HUES64 (cell line): ENCODE measurements around the gene USP3.

ENCODE experiments used
- H3K27ac ChIP-seq: 2 replicates; pipeline ENCODE4 v1.7.0; 2013; ENCODE audit warnings: low read depth, low read length, inconsistent platforms
- H3K27me3 ChIP-seq: 2 replicates; pipeline ENCODE4 v1.6.1; 2013; ENCODE audit warnings: mild to moderate bottlenecking, low read length; ENCODE audit not compliant: insufficient read depth
- H3K36me3 ChIP-seq: 2 replicates; pipeline ENCODE4 v1.6.1; 2013; ENCODE audit warnings: mild to moderate bottlenecking, low read length; ENCODE audit not compliant: insufficient read depth
- H3K4me1 ChIP-seq: 2 replicates; pipeline ENCODE4 v1.6.1; 2013; ENCODE audit warnings: mild to moderate bottlenecking, low read length, moderate library complexity; ENCODE audit not compliant: insufficient read depth
- H3K4me3 ChIP-seq: 2 replicates; pipeline ENCODE4 v1.5.1; 2013; ENCODE audit warnings: mild to moderate bottlenecking, low read length, moderate library complexity
- H3K9ac ChIP-seq: 2 replicates; pipeline ENCODE4 v1.6.1; 2013; ENCODE audit warnings: mild to moderate bottlenecking, low read depth, low read length
- H3K9me3 ChIP-seq: 2 replicates; pipeline ENCODE4 v1.6.1; 2013; ENCODE audit warnings: low read depth, low read length; ENCODE audit not compliant: insufficient read depth
- WGBS: fragments of 150-250, 120-280 bp; methylation state at CpG from one replicate; pipeline ENCODE4 v1.1.7; 2013; ENCODE audit warnings: missing lambda C conversion rate; 5-methylcytosine and 5-hydroxymethylcytosine counted together

USP3 gene

GRCh38 chr15:63465104-63465503, 39.3 kb upstream of the USP3 start:
- H3K9me3 ChIP-seq: no peaks in the 10 kb centered on the region
- no peak overlapping the region for H3K4me3 ChIP-seq
- H3K27me3 ChIP-seq: peaks cover 18% of the 10 kb centered on the region
- peaks cover 7% of the 10 kb centered on the region; the same call in 1 of the 2 replicates for H3K4me1 ChIP-seq
- H3K36me3 ChIP-seq: no peaks in the 10 kb centered on the region
- H3K9ac ChIP-seq: no peak overlapping the region
- H3K27ac ChIP-seq: no peak overlapping the region

- Histone ChIP-seq H3K9ac (no peak overlapping the region), H3K27ac (no peak overlapping the region)
- 54% methylated on average over 8 of the region's 8 CpGs for WGBS
These were observed 37.8 kb upstream of the USP3 start for GRCh38 chr15:63466378-63467192.

DNA sequence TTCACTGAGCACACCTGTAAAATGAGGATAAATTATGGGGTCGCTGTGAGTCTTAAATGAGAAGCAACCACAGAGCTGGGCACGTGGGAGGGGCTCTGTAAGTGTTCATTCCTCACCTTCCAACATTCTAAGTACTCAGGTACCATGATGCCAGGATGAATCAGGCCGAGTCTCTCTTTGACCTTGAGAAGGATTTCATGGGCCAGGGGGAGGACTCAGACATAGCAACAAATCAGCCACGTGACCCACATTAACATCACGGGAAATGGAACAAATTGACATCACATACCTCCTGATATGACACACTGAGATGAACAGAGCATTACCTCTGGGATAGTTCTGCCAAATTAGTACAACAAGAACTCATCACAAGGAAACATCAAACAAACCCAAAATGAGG, 35.2 kb upstream of the USP3 start:
- Histone ChIP-seq H3K4me3 (no peak overlapping the region), H3K9ac (no peak overlapping the region), H3K27ac (no peak overlapping the region), H3K27me3 (no peaks in the 10 kb centered on the region), H3K36me3 (no peaks in the 10 kb centered on the region), H3K9me3 (no peaks in the 10 kb centered on the region), H3K4me1 (no peaks in the 10 kb centered on the region)
- 90% methylated on average over 5 of the region's 5 CpGs for WGBS

More at GRCh38 chr15:63466378-63467192, 37.8 kb upstream of the USP3 start:
- Histone ChIP-seq H3K27me3 (peaks cover 5% of the 10 kb centered on the region; the same call in 1 of the 2 replicates), H3K4me1 (no peaks in the 10 kb centered on the region; the same call in 1 of the 2 replicates), H3K9me3 (no peaks in the 10 kb centered on the region), H3K4me3 (no peak overlapping the region), H3K36me3 (no peaks in the 10 kb centered on the region)

- no peak overlapping the region for H3K4me3 ChIP-seq
- no peak overlapping the region for H3K9ac ChIP-seq
- no peaks in the 10 kb centered on the region for H3K27me3 ChIP-seq
- WGBS: 76% methylated on average over 2 of the region's 2 CpGs
- H3K36me3 ChIP-seq: no peaks in the 10 kb centered on the region
- H3K4me1 ChIP-seq: no peaks in the 10 kb centered on the region
- no peak overlapping the region for H3K27ac ChIP-seq
- H3K9me3 ChIP-seq: no peaks in the 10 kb centered on the region
These were observed 34.4 kb upstream of the USP3 start for GRCh38 chr15:63469984-63470383.

DNA sequence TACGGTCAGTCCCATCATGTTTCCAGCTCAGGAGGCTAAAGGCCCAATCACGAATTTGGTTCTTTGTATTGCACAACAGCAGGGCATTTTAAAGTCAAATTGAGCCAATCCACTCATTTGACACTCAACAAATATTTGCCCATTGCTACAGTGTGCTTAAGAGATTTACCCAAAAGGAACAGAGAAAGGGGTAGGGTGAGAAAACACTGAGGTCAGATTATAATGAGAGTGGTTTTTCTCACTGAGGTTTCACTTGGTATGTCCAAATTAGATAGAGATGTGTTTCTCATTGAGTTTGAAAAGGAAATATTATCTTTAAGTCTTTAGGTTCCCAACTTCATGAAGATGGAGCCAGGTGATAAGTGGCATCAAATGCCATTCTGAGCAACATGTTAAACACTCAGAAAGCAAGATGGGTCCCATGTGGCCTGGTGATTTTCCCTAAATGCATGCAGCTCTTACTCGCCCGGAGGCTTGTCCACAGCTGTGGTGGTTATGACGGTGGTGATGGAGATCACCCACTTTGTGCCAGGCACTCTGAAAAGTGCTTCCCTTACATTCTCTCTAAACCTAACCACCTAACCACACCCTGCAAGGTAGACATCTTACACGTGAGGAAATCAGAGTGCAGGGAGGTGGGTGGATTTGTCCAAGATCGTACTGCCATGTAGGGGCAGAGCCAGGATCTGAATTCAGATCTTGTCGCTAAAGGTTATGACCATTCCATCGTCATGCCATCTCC, 31.2 kb upstream of the USP3 start:
- no peak overlapping the region for H3K4me3 ChIP-seq
- H3K36me3 ChIP-seq: no peaks in the 10 kb centered on the region
- 90% methylated on average over 9 of the region's 9 CpGs for WGBS
- no peak overlapping the region for H3K9ac ChIP-seq
- H3K27me3 ChIP-seq: no peaks in the 10 kb centered on the region
- H3K9me3 ChIP-seq: no peaks in the 10 kb centered on the region
- H3K27ac ChIP-seq: no peak overlapping the region
- 0 out of 2 replicates have a peak, but pooled peaks cover 5% of the 10 kb centered on the region for H3K4me1 ChIP-seq

DNA sequence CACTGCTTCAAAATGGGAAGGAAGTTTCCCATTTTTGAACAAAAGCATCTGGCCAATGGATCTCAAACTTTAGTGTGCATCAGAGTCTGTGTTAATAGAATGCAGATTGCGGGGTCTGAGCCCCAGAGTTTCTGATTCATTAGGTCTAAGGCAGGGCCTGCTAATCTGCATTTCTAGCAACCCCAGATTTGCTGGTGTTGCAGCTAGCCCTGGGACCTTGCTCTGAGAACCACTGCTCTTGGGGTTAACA, 30.7 kb upstream of the USP3 start:
- Histone ChIP-seq H3K27ac (no peak overlapping the region), H3K27me3 (no peaks in the 10 kb centered on the region), H3K9ac (no peak overlapping the region), H3K4me3 (no peak overlapping the region), H3K9me3 (no peaks in the 10 kb centered on the region), H3K4me1 (0 out of 2 replicates have a peak, but pooled peaks cover 5% of the 10 kb centered on the region), H3K36me3 (no peaks in the 10 kb centered on the region)
- 98% methylated on average over 1 of the region's 1 CpG for WGBS

- no peak overlapping the region for H3K27ac ChIP-seq
- 64% methylated on average over 4 of the region's 4 CpGs for WGBS
- no peaks in the 10 kb centered on the region for H3K27me3 ChIP-seq
- H3K4me1 ChIP-seq: 0 out of 2 replicates have a peak, but pooled peaks cover 5% of the 10 kb centered on the region
- no peaks in the 10 kb centered on the region for H3K9me3 ChIP-seq
- H3K36me3 ChIP-seq: no peaks in the 10 kb centered on the region
- H3K9ac ChIP-seq: no peak overlapping the region
- H3K4me3 ChIP-seq: no peak overlapping the region
These were observed 30.2 kb upstream of the USP3 start for GRCh38 chr15:63473999-63474809.

- Histone ChIP-seq H3K4me3 (no peak overlapping the region), H3K27me3 (no peaks in the 10 kb centered on the region), H3K36me3 (no peaks in the 10 kb centered on the region), H3K4me1 (peaks cover 8% of the 10 kb centered on the region; the same call in 1 of the 2 replicates), H3K9ac (no peak overlapping the region), H3K27ac (no peak overlapping the region), H3K9me3 (no peaks in the 10 kb centered on the region)
- WGBS: 90% methylated on average over 9 of the region's 9 CpGs
These were observed 29.5 kb upstream of the USP3 start for GRCh38 chr15:63474810-63475316.

- Histone ChIP-seq H3K36me3 (no peaks in the 10 kb centered on the region), H3K27me3 (no peaks in the 10 kb centered on the region), H3K4me1 (peaks cover 12% of the 10 kb centered on the region; the same call in 1 of the 2 replicates), H3K4me3 (no peak overlapping the region), H3K9me3 (no peaks in the 10 kb centered on the region), H3K9ac (no peak overlapping the region), H3K27ac (no peak overlapping the region)
- 91% methylated on average over 9 of the region's 9 CpGs for WGBS
These were observed 28.7 kb upstream of the USP3 start for GRCh38 chr15:63475707-63476106.

GRCh38 chr15:63476229-63476632, 28.2 kb upstream of the USP3 start:
- Histone ChIP-seq H3K27ac (no peak overlapping the region), H3K9me3 (no peaks in the 10 kb centered on the region), H3K4me1 (peaks cover 12% of the 10 kb centered on the region; the same call in 1 of the 2 replicates), H3K27me3 (no peaks in the 10 kb centered on the region), H3K4me3 (no peak overlapping the region), H3K36me3 (no peaks in the 10 kb centered on the region), H3K9ac (no peak overlapping the region)
- 71% methylated on average over 2 of the region's 2 CpGs for WGBS

DNA sequence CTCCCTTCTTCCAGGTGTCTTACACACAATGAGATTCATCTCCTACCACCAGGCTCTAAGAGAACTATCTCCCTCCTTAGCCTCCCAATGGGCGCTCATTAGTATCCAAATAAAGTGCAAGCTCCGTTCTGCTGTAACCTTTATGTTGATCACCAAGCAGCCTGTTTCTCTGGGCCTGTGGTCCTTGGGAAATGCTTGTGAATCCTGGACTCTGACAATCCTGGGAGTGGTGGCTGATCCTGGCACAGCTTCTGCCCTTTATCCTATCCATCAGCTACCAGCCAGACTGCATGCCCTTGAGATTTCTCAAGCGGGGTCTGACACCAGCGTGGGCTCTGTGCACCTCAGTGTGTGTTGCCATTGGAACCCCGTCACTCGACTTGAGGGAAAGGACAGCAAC, 26.1 kb upstream of the USP3 start:
- H3K27ac ChIP-seq: no peak overlapping the region
- no peak overlapping the region for H3K9ac ChIP-seq
- H3K4me1 ChIP-seq: peaks cover 12% of the 10 kb centered on the region; the same call in 1 of the 2 replicates

More for the DNA sequence above, 26.1 kb upstream of the USP3 start:
- H3K27me3 ChIP-seq: no peaks in the 10 kb centered on the region
- no peaks in the 10 kb centered on the region for H3K9me3 ChIP-seq
- no peaks in the 10 kb centered on the region for H3K36me3 ChIP-seq
- WGBS: 88% methylated on average over 6 of the region's 6 CpGs
- no peak overlapping the region for H3K4me3 ChIP-seq
